Gastrocnemius medialis (tissue), 4 donors: ENCODE data around the gene SSC5D.

Experiments used
- POLR2A ChIP-seq, 2 donors: fragments of 450-650 bp; IDR thresholded peaks; one replicate each; pipeline ENCODE4 v1.6.1; 2017; ENCODE audit warnings: antibody characterized with exemption in 2 of 2, mild to moderate bottlenecking in 2 of 2, moderate library complexity in 2 of 2
- TF ChIP-seq, protein P1 (sequence below), 5 experiments: fragments of 450-650 bp in 3 of 5; fragments of 200-600 bp in 2 of 5; sonication (generic) in 2 of 5; IDR thresholded peaks in 4 of 5; conservative IDR thresholded peaks in 1 of 5; 1 replicate in 4 of 5; 2 replicates in 1 of 5; pipeline ENCODE4 v1.5.1; 2016 to 2019; ENCODE audit warnings: antibody characterized with exemption in 5 of 5, mild to moderate bottlenecking in 3 of 5, moderate library complexity in 3 of 5

DNA sequence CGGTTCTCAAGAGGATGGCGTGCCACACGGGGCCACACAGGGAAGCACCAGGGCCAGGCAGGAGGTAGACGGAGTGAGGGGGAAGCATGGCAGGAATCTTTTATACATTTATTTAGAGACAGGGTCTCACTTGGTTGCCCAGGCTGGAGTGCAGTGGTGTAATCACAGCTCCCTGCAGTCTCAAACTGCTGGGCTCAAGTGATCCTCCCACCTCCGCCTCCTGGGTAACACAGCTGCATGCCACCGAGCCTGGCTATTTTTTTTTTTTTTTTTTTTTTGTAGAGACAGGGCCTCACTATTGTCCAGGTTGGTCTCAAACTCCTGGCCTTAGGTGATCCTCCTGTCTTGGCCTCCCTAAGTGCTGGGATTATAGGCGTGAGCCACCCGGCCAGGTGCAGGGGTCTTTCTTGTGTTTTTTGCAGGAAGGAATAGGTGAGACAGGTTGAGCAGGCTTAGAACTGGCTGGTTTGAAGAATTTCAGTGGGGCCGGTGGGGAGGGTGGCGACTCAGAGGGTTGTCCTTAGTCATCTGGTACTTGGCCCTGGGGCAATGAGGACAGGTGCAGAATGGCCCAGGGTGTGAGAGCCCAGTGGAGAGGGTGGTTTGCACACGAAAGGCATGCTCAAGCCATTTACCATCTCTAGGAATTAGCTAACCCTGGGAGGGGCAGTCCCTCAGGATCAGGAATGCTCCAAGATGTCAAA is 7.6 kb downstream of the SSC5D start:
- TF ChIP-seq, protein P1, sequence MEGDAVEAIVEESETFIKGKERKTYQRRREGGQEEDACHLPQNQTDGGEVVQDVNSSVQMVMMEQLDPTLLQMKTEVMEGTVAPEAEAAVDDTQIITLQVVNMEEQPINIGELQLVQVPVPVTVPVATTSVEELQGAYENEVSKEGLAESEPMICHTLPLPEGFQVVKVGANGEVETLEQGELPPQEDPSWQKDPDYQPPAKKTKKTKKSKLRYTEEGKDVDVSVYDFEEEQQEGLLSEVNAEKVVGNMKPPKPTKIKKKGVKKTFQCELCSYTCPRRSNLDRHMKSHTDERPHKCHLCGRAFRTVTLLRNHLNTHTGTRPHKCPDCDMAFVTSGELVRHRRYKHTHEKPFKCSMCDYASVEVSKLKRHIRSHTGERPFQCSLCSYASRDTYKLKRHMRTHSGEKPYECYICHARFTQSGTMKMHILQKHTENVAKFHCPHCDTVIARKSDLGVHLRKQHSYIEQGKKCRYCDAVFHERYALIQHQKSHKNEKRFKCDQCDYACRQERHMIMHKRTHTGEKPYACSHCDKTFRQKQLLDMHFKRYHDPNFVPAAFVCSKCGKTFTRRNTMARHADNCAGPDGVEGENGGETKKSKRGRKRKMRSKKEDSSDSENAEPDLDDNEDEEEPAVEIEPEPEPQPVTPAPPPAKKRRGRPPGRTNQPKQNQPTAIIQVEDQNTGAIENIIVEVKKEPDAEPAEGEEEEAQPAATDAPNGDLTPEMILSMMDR (IDR thresholded peaks at IDR 0.05 in 4 of 5, conservative IDR thresholded peaks at IDR 0.05 in 1 of 5), result no peak
- TF ChIP-seq POLR2A (IDR thresholded peaks at IDR 0.05), result no peak
